Heart left ventricle (tissue), 16 donors: Measurements from ENCODE around the gene ARID5B. TPM values are rescaled to one million over a fixed set of nuclear protein-coding genes. Genes with fewer than 3 reads are reported as not detected.

Source experiments
- ATAC-seq, 4 donors: fragments of 200-7000 bp; cut with Tn5 transposase; one replicate each; pipeline ENCODE4 v1.9.1; 2020 to 2022; ENCODE audit warnings: moderate library complexity in 4 of 4, mild to moderate bottlenecking in 3 of 4, moderate number of reproducible peaks in 1 of 4
- DNase-seq, 5 donors: peaks; one replicate each; pipeline ENCODE4 v3.0.0-alpha.2; 2020
- H3K27ac ChIP-seq, 12 donors: fragments of 200-600 bp; sonication (generic) in 4 of 12; one replicate each; pipeline versions ENCODE4 v1.5.0 to v1.8.0; 2016 to 2022; ENCODE audit warnings: mild to moderate bottlenecking in 2 of 12
- H3K27me3 ChIP-seq, 9 donors: fragments of 200-600 bp; sonication (generic) in 2 of 9; one replicate each; pipeline versions ENCODE4 v1.5.1 to v1.8.0; 2016 to 2022; ENCODE audit warnings: mild to moderate bottlenecking in 3 of 9
- H3K36me3 ChIP-seq, 9 donors: fragments of 200-600 bp; sonication (generic) in 2 of 9; one replicate each; pipeline versions ENCODE4 v1.5.0 to v1.8.0; 2018 to 2022; ENCODE audit warnings: mild to moderate bottlenecking in 2 of 9
- H3K4me1 ChIP-seq, 12 donors: fragments of 200-600 bp; sonication (generic) in 4 of 12; one replicate each; pipeline versions ENCODE4 v1.5.0 to v1.8.0; 2016 to 2022; ENCODE audit warnings: mild to moderate bottlenecking in 3 of 12
- H3K4me3 ChIP-seq, 12 donors: fragments of 200-600 bp; sonication (generic) in 4 of 12; one replicate each; pipeline versions ENCODE4 v1.5.0 to v1.8.0; 2017 to 2022; ENCODE audit warnings: mild to moderate bottlenecking in 9 of 12, moderate library complexity in 4 of 12
- H3K9me3 ChIP-seq, 12 donors: fragments of 200-600 bp; sonication (generic) in 4 of 12; one replicate each; pipeline versions ENCODE4 v1.5.0 to v1.8.0; 2016 to 2022; ENCODE audit warnings: mild to moderate bottlenecking in 1 of 12
- POLR2A ChIP-seq, 2 donors: fragments of 450-650 bp; IDR thresholded peaks; one replicate each; pipeline ENCODE4 v1.6.1; 2017; ENCODE audit warnings: antibody characterized with exemption in 2 of 2, mild to moderate bottlenecking in 2 of 2, moderate library complexity in 2 of 2
- WGBS, 4 donors: extraction: QIAGEN DNeasy Blood & Tissue Kit in 2 of 4; methylation state at CpG; one replicate each; pipeline versions ENCODE4 v1.1.5 to v1.1.7; 2013 to 2018; 5-methylcytosine and 5-hydroxymethylcytosine counted together
- intact Hi-C, 10 donors: fragments of 100-400 bp; cut with DNase I; formaldehyde crosslinking; loops; one replicate each; pipeline versions ENCODE4 v1.11.1 to v1.14.2; 2022
- polyA plus RNA-seq, 2 donors: library from polyadenylated mRNA; stranded (reverse); fragments of 200-250 nt; gene quantifications; one replicate each; pipeline ENCODE4 v1.2.3, GENCODE V29; 2013
- total RNA-seq, 9 donors: library from RNA; depleted of rRNA in 2 of 9; stranded (reverse); fragments of >200 nt in 2 of 9; fragmentation: NEBNext Ultra II Directional in 3 of 9; extraction: Animal tissue kit (Norgen Biotek cat#: 25700) in 3 of 9; gene quantifications; one replicate each; pipeline versions ENCODE4 v1.1.0 to v1.2.4, GENCODE V29; 2016 to 2023
- TF ChIP-seq, protein P1 (sequence below), 12 donors: fragments of 200-600 bp; sonication (generic) in 4 of 12; IDR thresholded peaks; one replicate each; pipeline versions ENCODE4 v1.5.0 to v1.8.0; 2018 to 2022; ENCODE audit warnings: antibody characterized with exemption in 12 of 12, mild to moderate bottlenecking in 5 of 12
- donor health status: ischemic (EF 13 %, LVEDD 7.1; RV severe dilation, severe dysfunction).
- donor health status: healthy with polysubstance abuse.
- donor health status: DM: no; HTN: yes; CAD: no.
- donor health status: DM: no; HTN: no; CAD: no.
- donor health status: ischemic (EF 25% LVEDD 6.9; RV normal size, moderate dysfunction).
- donor health status: ischemic (EF 25% LVEDD 5.7; RV mildly dilated, moderate dysfunction).
- donor health status: healthy.
- donor health status: DM: yes; HTN: yes; CAD: no.
- donor health status: ischemic (EF 35%, LVEDD 5.7; RV mildly dilated, moderate dysfunction).
- donor health status: nonischemic (EF 11% LVEDD 7.7; RV severe dilation, severe dysfunction).
- donor health status: DM: yes; HTN: yes; CAD: no.
- donor health status: PGD.
- donor health status: ischemic (EF 29% LVEDD 5.4; RV normal size, mild dysfunction).
- donor health status: nonischemic (EF 23%, LVEDD 6.1; RV moderate dilation, normal function).

ARID5B gene
- total and polyA plus RNA-seq, 11 donors = 4.5 to 45.5 (median 26.6) TPM

DNA sequence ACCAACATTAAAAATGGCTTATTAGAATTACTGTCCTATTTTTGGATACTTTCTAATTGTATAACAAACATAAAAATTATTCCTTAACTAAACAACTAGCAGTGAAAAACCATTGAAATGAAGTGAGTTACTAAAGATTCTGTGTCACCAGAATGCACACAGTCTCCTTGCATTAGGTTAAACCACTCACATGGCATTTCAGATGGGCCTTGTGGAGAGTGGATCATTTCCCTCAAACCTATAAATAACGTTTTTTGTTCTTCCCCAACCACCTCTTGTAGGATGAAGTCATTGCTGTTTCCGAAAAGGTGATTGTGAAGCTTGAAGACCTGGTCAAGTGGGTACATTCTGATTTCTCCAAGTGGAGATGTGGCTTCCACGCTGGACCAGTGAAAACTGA is 38.4 kb downstream of the ARID5B start:
- Histone ChIP-seq H3K9me3 (no peaks in the 10 kb centered on the region), H3K27ac (peak overlapping the region in 3 of 12 donors; percentile 2 to 87 (median 72)), H3K4me1 (peaks cover 0 to 74% (median 26%) of the 10 kb centered on the region in 12 donors), H3K27me3 (no peaks in the 10 kb centered on the region), H3K36me3 (peaks cover 0 to 5% (median 0%) of the 10 kb centered on the region in 9 donors), H3K4me3 (no peak overlapping the region)
- no peak for ATAC-seq
- WGBS, 4 donors = 78 to 84% (median 80%) methylated on average over 3 of the region's 3 CpGs
- no peak for DNase-seq
- intact Hi-C loops = loop anchor here in 2 of 10 donors (5.0 kb wide), 1 partner anchor 38 kb away; the partner anchor contains the start of gene ARID5B (in 2 of the 2)
- no peak for TF ChIP-seq POLR2A (IDR thresholded peaks at IDR 0.05)

DNA sequence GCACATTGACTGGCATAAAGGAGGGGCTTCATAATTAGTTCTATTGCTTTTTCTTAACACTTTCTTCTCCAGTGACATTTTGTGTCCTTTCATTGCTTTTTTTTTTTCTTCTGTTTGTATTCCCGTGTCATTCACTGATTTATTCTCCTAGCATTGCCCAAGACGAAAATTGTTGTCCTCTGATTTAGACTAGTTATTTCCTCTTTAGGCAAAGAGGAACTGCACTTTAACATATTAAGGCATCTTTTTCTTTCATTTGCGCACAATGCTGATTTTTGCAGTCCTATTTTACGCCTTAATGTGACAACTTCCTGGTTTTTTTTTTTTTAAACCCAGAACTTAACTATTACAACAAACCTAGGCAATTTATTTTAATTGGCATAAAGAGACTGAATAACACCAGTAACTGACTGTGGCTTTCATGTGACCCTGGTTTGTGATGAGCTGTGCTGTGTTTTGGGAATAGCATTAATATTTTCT is 39.7 kb downstream of the ARID5B start:
- no peaks in the 10 kb centered on the region for H3K9me3 ChIP-seq
- ATAC-seq (peak in 1 of 4 donors; percentile 32), DNase-seq (no peak)
- intact Hi-C loops = loop anchor here in 1 of 10 donors (5.0 kb wide), 1 partner anchor 39 kb away; the partner anchor contains the start of gene ARID5B
- 79 to 85% (median 82%) methylated on average over 4 of the region's 4 CpGs for WGBS, 4 donors
- no peaks in the 10 kb centered on the region for H3K27me3 ChIP-seq
- H3K36me3 ChIP-seq = peaks cover 0 to 5% (median 0%) of the 10 kb centered on the region in 9 donors
- TF ChIP-seq, protein P1, sequence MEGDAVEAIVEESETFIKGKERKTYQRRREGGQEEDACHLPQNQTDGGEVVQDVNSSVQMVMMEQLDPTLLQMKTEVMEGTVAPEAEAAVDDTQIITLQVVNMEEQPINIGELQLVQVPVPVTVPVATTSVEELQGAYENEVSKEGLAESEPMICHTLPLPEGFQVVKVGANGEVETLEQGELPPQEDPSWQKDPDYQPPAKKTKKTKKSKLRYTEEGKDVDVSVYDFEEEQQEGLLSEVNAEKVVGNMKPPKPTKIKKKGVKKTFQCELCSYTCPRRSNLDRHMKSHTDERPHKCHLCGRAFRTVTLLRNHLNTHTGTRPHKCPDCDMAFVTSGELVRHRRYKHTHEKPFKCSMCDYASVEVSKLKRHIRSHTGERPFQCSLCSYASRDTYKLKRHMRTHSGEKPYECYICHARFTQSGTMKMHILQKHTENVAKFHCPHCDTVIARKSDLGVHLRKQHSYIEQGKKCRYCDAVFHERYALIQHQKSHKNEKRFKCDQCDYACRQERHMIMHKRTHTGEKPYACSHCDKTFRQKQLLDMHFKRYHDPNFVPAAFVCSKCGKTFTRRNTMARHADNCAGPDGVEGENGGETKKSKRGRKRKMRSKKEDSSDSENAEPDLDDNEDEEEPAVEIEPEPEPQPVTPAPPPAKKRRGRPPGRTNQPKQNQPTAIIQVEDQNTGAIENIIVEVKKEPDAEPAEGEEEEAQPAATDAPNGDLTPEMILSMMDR (IDR thresholded peaks at IDR 0.05) = no peak
- TF ChIP-seq POLR2A (IDR thresholded peaks at IDR 0.05) = no peak
- H3K4me3 ChIP-seq = peak overlapping the region in 1 of 12 donors; percentile 3
- peaks cover 0 to 78% (median 26%) of the 10 kb centered on the region in 12 donors for H3K4me1 ChIP-seq
- H3K27ac ChIP-seq = peak overlapping the region in 6 of 12 donors; percentile 3 to 87 (median 31)

DNA sequence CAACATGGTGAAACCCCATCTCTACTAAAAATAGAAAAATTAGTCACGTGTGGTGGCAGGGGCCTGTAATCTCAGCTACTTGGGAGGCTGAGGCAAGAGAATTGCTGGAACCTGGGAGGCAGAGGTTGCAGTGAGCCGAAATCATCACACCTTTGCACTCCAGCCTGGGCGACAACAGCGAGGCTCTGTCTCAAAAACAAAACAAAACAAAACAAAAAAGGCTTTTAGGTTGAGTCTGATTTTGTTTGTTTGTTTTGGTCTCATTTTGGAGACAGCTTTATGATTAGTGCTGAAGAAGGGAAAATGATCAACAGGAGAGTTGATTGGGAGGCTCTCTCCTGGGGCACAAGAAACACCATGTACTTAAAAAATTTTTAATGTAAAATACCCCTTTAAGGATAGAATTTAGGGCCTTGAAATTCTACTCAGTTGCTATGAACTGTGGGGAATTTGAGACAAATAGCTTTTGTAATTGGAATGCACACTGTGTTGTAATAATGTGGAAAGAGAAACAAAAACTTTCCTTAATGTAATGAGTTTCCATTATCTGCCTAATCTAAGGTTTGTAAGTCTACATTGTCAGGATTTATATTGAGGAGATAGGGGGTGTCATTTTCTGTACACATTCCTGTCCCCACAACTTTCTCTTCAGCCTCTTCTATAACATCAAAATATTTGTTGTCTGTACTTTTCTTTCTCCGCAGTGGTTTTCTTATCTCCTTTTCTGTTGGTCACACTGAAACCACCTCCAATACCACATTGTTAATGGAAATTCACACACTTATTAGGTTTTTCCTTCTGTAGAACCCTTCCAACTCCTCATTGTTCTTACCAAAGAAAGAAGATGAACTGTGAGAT is 41.3 kb downstream of the ARID5B start:
- H3K27ac ChIP-seq = peak overlapping the region; percentile 7 to 87 (median 61)
- WGBS, 4 donors = 81 to 88% (median 85%) methylated on average over 5 of the region's 5 CpGs
- ATAC-seq (peak in 3 of 4 donors; percentile 32 to 53 (median 37)), DNase-seq (no peak)
- peaks cover 0 to 9% (median 0%) of the 10 kb centered on the region in 9 donors for H3K36me3 ChIP-seq
- H3K9me3 ChIP-seq = no peaks in the 10 kb centered on the region
- intact Hi-C loops = loop anchor here in 1 of 10 donors (5.0 kb wide), 1 partner anchor 41 kb away; the partner anchor contains the start of gene ARID5B
- H3K4me3 ChIP-seq = peak overlapping the region in 8 of 12 donors; percentile 4 to 30 (median 18)
- TF ChIP-seq, protein P1 (IDR thresholded peaks at IDR 0.05) = no peak
- no peak for TF ChIP-seq POLR2A (IDR thresholded peaks at IDR 0.05)
- H3K4me1 ChIP-seq = peaks cover 0 to 66% (median 21%) of the 10 kb centered on the region in 12 donors
- H3K27me3 ChIP-seq = no peaks in the 10 kb centered on the region

DNA sequence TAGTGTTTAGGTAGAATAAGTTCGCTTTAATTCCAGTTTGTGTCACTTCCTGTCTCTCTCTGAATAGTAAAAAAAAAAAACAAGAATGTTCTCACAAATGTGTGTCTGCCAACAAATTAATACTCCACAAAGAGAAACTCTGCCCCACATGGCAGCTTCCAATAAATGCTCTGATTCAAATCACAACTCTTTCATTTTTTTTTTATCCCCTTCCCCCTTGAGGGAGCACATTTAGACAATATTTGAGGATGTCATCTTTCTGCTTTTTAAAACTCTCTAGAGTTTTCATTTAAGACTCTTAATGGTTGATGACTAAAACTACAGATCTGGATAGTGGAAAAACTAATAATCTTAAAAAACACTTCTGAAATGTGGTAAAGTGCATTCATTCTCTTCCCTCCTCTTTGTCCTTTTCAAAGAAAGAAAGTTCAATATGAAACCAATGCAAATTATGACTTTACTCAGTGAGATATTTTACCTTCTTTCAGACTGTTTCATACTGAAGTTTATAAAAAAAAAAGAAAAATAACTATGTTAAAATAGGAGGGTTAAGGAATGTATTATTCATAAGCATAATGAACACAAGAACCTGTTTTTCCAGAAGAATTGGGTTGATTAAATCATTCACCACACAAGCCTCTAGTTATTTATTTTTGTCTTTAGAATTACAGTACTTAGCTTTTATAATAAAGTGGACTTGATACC is 42.3 kb downstream of the ARID5B start:
- DNase-seq (no peak), ATAC-seq (peak in 2 of 4 donors; percentile 68 to 72)
- Histone ChIP-seq H3K27me3 (no peaks in the 10 kb centered on the region), H3K9me3 (no peaks in the 10 kb centered on the region), H3K4me1 (peaks cover 0 to 57% (median 14%) of the 10 kb centered on the region in 12 donors), H3K27ac (peak overlapping the region; percentile 7 to 87 (median 61)), H3K4me3 (peak overlapping the region in 8 of 12 donors; percentile 4 to 30 (median 18)), H3K36me3 (peaks cover 0 to 18% (median 0%) of the 10 kb centered on the region in 9 donors)
- 35 to 58% (median 40%) methylated on average over 1 of the region's 1 CpG for WGBS, 4 donors
- TF ChIP-seq, protein P1 (IDR thresholded peaks at IDR 0.05) = peak in 5 of 12 donors; percentile 13 to 41 (median 26)
- no peak for TF ChIP-seq POLR2A (IDR thresholded peaks at IDR 0.05)
- intact Hi-C loops = loop anchor here in 1 of 10 donors (5.0 kb wide), 1 partner anchor 42 kb away; the partner anchor contains the start of gene ARID5B
